GM23338 (cell line): ENCODE measurements around the gene TM2D1. TPM values are rescaled to one million over a fixed set of nuclear protein-coding genes. Genes with fewer than 3 reads are reported as not detected.

Experiments used
- ATAC-seq: fragments of 200-7000 bp; cut with Tn5 transposase; 3 replicates; pipeline ENCODE4 v1.9.1; 2020
- DNase-seq: peaks from one replicate; pipeline ENCODE4 v3.0.0-alpha.2; 2015; ENCODE audit warnings: low spot score
- H2AFZ ChIP-seq: fragments of 200-600 bp; sonication (generic); 2 replicates; pipeline ENCODE4 v1.8.0; 2016; ENCODE audit warnings: antibody characterized with exemption, mild to moderate bottlenecking, moderate library complexity
- H3F3A ChIP-seq: fragments of 200-600 bp; sonication (generic); replicated peaks from 2 replicates; pipeline ENCODE4 v1.8.0; 2017; ENCODE audit warnings: antibody characterized with exemption, mixed run types, low read depth
- H3K27ac ChIP-seq: fragments of 200-600 bp; sonication (generic); 2 replicates; pipeline ENCODE4 v1.6.1; 2016; ENCODE audit warnings: low read depth
- H3K27me3 ChIP-seq: fragments of 200-600 bp; sonication (generic); 2 replicates; pipeline ENCODE4 v1.8.0; 2016; ENCODE audit warnings: mild to moderate bottlenecking, mixed run types, moderate library complexity; ENCODE audit not compliant: insufficient read depth
- H3K36me3 ChIP-seq: fragments of 200-600 bp; sonication (generic); 2 replicates; pipeline ENCODE4 v1.8.0; 2016; ENCODE audit warnings: mild to moderate bottlenecking; ENCODE audit not compliant: insufficient read depth
- H3K4me1 ChIP-seq: fragments of 200-600 bp; sonication (generic); 2 replicates; pipeline ENCODE4 v1.8.0; 2016; ENCODE audit warnings: mild to moderate bottlenecking, moderate library complexity; ENCODE audit not compliant: insufficient read depth
- H3K4me2 ChIP-seq: fragments of 200-600 bp; sonication (generic); 2 replicates; pipeline ENCODE4 v1.7.1; 2017; ENCODE audit warnings: mixed run types
- H3K4me3 ChIP-seq: fragments of 200-600 bp; sonication (generic); 2 replicates; pipeline ENCODE4 v1.6.1; 2016; ENCODE audit warnings: mixed run types
- H3K79me2 ChIP-seq: fragments of 200-600 bp; sonication (generic); replicated peaks from 2 replicates; pipeline ENCODE4 v1.8.0; 2017; ENCODE audit warnings: mild to moderate bottlenecking; ENCODE audit not compliant: insufficient read depth
- H3K9me2 ChIP-seq: fragments of 200-600 bp; sonication (generic); 2 replicates; pipeline ENCODE4 v1.8.0; 2017; ENCODE audit not compliant: insufficient read depth
- H4K20me1 ChIP-seq: fragments of 200-600 bp; sonication (generic); replicated peaks from 2 replicates; pipeline ENCODE4 v1.8.0; 2017; ENCODE audit warnings: mild to moderate bottlenecking; ENCODE audit not compliant: insufficient read depth
- H3K27ac Mint-ChIP-seq: 2 replicates; pipeline ENCODE4 v1.8.0; 2020; ENCODE audit warnings: inconsistent platforms, mild to moderate bottlenecking, moderate library complexity, mixed read lengths
- H3K27me3 Mint-ChIP-seq: 3 replicates; pipeline ENCODE4 v1.8.0; 2022; ENCODE audit warnings: low read depth, mild to moderate bottlenecking, moderate library complexity, mixed read lengths, inconsistent platforms; ENCODE audit not compliant: insufficient read depth, poor library complexity
- H3K36me3 Mint-ChIP-seq: 3 replicates; pipeline ENCODE4 v1.8.0; 2021; ENCODE audit warnings: low read depth, mild to moderate bottlenecking, inconsistent platforms, moderate library complexity, mixed read lengths
- H3K4me1 Mint-ChIP-seq: 3 replicates; pipeline ENCODE4 v1.8.0; 2020; ENCODE audit warnings: mild to moderate bottlenecking, inconsistent platforms, mixed read lengths
- H3K4me3 Mint-ChIP-seq: 3 replicates; pipeline ENCODE4 v1.8.0; 2021; ENCODE audit warnings: moderate library complexity, mild to moderate bottlenecking, inconsistent platforms, mixed read lengths
- H3K9me3 Mint-ChIP-seq: 3 replicates; pipeline ENCODE4 v1.8.0; 2020; ENCODE audit warnings: moderate library complexity, mild to moderate bottlenecking, inconsistent platforms, mixed read lengths
- CREB1 ChIP-seq: fragments of 250-450 bp; sonication (Bioruptor Pico); IDR thresholded peaks from 2 replicates; pipeline ENCODE4 v1.5.0; 2020; ENCODE audit warnings: low read depth, mild to moderate bottlenecking, moderate library complexity
- EZH2 ChIP-seq: fragments of 200-600 bp; sonication (generic); IDR thresholded peaks from one replicate; pipeline ENCODE4 v1.8.0; 2017; ENCODE audit warnings: antibody characterized with exemption, mild to moderate bottlenecking, low read depth; ENCODE audit not compliant: unreplicated experiment
- EZH2phosphoT487 ChIP-seq: fragments of 200-600 bp; sonication (generic); IDR thresholded peaks from one replicate; pipeline ENCODE4 v1.8.1; 2018; ENCODE audit warnings: antibody characterized with exemption; ENCODE audit not compliant: unreplicated experiment
- JUNB ChIP-seq: IDR thresholded peaks from one replicate; pipeline ENCODE4 v1.6.1; 2016; ENCODE audit warnings: antibody characterized with exemption; ENCODE audit not compliant: unreplicated experiment
- NANOG ChIP-seq: IDR thresholded peaks from 2 replicates; pipeline ENCODE4 v1.6.1; 2016; ENCODE audit warnings: antibody characterized with exemption, borderline replicate concordance
- POLR2AphosphoS5 ChIP-seq: IDR thresholded peaks from 2 replicates; pipeline ENCODE4 v1.6.1; 2016; ENCODE audit warnings: antibody characterized with exemption, low read depth
- STAT1 ChIP-seq: IDR thresholded peaks from one replicate; pipeline ENCODE4 v1.6.1; 2016; ENCODE audit warnings: antibody characterized with exemption; ENCODE audit not compliant: unreplicated experiment
- ZNF114 ChIP-seq: fragments of 250-450 bp; sonication (Bioruptor Pico); IDR thresholded peaks from 2 replicates; pipeline ENCODE4 v1.5.0; 2020; ENCODE audit warnings: mild to moderate bottlenecking, moderate library complexity
- ZNF331 ChIP-seq: fragments of 250-450 bp; sonication (Bioruptor Pico); IDR thresholded peaks from 2 replicates; pipeline ENCODE4 v1.5.0; 2020; ENCODE audit warnings: low read depth, mild to moderate bottlenecking, moderate library complexity
- polyA plus RNA-seq: library from polyadenylated mRNA; unstranded; fragments of >200 nt; fragmentation: Nextera tagmentation; extraction: Ambion mirVana; gene quantifications from 2 replicates; pipeline ENCODE4 v1.2.1, GENCODE V29; 2016
- total RNA-seq: library from RNA; depleted of rRNA; stranded (reverse); fragments of >200 nt; shearing (Covaris generic); gene quantifications from 2 replicates; pipeline ENCODE4 v1.2.3, GENCODE V29; 2014
- TF ChIP-seq, protein P1 (sequence below): IDR thresholded peaks from 2 replicates; pipeline ENCODE4 v1.6.1; 2016; ENCODE audit warnings: antibody characterized with exemption
- TF ChIP-seq, protein P2 (sequence below): IDR thresholded peaks from one replicate; pipeline ENCODE4 v1.6.1; 2018; ENCODE audit warnings: antibody characterized with exemption; ENCODE audit not compliant: unreplicated experiment
- TF ChIP-seq, protein P3 (sequence below), 2 experiments: fragments of 200-600 bp in 1 of 2; sonication (generic) in 1 of 2; conservative IDR thresholded peaks; 2 replicates each; pipeline versions ENCODE4 v1.5.1 to v1.6.1; 2016 to 2017; ENCODE audit warnings: antibody characterized with exemption in 2 of 2, low read depth in 2 of 2, mild to moderate bottlenecking in 2 of 2, moderate library complexity in 1 of 2
- TF ChIP-seq, protein P4 (sequence below): fragments of 250-450 bp; sonication (Bioruptor Pico); IDR thresholded peaks from 2 replicates; pipeline ENCODE4 v1.5.0; 2020; ENCODE audit warnings: mild to moderate bottlenecking, moderate library complexity

Gene TM2D1
- total and polyA plus RNA-seq, 2 experiments from 2014 or later: 46.7 to 47.5 TPM

DNA sequence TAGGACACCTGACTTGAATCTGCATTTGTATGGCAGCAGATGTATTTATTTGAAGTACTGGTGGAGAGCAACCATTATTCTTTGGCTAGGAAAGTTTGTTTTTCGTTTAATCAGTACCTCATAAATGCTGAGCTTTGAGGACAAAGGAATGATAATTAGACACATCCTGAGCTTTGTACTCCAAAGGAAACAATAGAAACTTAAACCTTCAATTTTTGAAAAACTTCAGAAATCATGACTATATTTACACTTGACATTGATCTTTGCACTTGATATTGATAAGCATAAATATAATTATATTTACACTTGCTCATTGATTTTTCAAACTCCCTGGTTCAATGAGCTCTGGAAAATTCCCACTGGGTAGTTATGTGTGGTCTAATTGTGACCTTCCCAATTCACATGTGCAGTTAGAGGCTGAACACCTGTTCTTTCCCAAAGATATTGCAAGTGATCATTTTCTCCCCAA, 28.0 kb upstream of the TM2D1 start:
- Mint-ChIP-seq H3K27me3 (peaks cover 2% of the 10 kb centered on the region), H3K4me1 (peaks cover 17% of the 10 kb centered on the region)
- H3K9me2 ChIP-seq: no peaks in the 10 kb centered on the region

More for the DNA sequence above, 28.0 kb upstream of the TM2D1 start:
- Histone ChIP-seq H2AFZ (no peak overlapping the region), H3K4me2 (peak overlapping the region; percentile 6; the same call in 1 of the 2 replicates), H3K79me2 (peaks cover 100% of the 10 kb centered on the region), H3K4me1 (peaks cover 25% of the 10 kb centered on the region), H3K4me3 (no peak overlapping the region), H4K20me1 (peaks cover 7% of the 10 kb centered on the region; the same call in 1 of the 2 replicates), H3F3A (peaks cover 4% of the 10 kb centered on the region; the same call in 1 of the 2 replicates), H3K36me3 (no peaks in the 10 kb centered on the region), H3K27ac (peak overlapping the region; percentile 33; the same call in 1 of the 2 replicates), H3K27me3 (no peaks in the 10 kb centered on the region)
- Mint-ChIP-seq H3K36me3 (no peaks in the 10 kb centered on the region; the same call in 2 of the 3 replicates), H3K4me3 (no peak overlapping the region), H3K27ac (no peak overlapping the region), H3K9me3 (no peaks in the 10 kb centered on the region)
- DNase-seq (no peak), ATAC-seq (no peak)
- TF ChIP-seq, protein P1, sequence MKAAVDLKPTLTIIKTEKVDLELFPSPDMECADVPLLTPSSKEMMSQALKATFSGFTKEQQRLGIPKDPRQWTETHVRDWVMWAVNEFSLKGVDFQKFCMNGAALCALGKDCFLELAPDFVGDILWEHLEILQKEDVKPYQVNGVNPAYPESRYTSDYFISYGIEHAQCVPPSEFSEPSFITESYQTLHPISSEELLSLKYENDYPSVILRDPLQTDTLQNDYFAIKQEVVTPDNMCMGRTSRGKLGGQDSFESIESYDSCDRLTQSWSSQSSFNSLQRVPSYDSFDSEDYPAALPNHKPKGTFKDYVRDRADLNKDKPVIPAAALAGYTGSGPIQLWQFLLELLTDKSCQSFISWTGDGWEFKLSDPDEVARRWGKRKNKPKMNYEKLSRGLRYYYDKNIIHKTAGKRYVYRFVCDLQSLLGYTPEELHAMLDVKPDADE: no peak
- TF ChIP-seq EZH2: no peak
- TF ChIP-seq, protein P2, sequence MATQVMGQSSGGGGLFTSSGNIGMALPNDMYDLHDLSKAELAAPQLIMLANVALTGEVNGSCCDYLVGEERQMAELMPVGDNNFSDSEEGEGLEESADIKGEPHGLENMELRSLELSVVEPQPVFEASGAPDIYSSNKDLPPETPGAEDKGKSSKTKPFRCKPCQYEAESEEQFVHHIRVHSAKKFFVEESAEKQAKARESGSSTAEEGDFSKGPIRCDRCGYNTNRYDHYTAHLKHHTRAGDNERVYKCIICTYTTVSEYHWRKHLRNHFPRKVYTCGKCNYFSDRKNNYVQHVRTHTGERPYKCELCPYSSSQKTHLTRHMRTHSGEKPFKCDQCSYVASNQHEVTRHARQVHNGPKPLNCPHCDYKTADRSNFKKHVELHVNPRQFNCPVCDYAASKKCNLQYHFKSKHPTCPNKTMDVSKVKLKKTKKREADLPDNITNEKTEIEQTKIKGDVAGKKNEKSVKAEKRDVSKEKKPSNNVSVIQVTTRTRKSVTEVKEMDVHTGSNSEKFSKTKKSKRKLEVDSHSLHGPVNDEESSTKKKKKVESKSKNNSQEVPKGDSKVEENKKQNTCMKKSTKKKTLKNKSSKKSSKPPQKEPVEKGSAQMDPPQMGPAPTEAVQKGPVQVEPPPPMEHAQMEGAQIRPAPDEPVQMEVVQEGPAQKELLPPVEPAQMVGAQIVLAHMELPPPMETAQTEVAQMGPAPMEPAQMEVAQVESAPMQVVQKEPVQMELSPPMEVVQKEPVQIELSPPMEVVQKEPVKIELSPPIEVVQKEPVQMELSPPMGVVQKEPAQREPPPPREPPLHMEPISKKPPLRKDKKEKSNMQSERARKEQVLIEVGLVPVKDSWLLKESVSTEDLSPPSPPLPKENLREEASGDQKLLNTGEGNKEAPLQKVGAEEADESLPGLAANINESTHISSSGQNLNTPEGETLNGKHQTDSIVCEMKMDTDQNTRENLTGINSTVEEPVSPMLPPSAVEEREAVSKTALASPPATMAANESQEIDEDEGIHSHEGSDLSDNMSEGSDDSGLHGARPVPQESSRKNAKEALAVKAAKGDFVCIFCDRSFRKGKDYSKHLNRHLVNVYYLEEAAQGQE: no peak
- TF ChIP-seq, protein P3, sequence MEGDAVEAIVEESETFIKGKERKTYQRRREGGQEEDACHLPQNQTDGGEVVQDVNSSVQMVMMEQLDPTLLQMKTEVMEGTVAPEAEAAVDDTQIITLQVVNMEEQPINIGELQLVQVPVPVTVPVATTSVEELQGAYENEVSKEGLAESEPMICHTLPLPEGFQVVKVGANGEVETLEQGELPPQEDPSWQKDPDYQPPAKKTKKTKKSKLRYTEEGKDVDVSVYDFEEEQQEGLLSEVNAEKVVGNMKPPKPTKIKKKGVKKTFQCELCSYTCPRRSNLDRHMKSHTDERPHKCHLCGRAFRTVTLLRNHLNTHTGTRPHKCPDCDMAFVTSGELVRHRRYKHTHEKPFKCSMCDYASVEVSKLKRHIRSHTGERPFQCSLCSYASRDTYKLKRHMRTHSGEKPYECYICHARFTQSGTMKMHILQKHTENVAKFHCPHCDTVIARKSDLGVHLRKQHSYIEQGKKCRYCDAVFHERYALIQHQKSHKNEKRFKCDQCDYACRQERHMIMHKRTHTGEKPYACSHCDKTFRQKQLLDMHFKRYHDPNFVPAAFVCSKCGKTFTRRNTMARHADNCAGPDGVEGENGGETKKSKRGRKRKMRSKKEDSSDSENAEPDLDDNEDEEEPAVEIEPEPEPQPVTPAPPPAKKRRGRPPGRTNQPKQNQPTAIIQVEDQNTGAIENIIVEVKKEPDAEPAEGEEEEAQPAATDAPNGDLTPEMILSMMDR (conservative IDR thresholded peaks at IDR 0.05; ENCODE audit: low read depth in 2 of 2): no peak
- TF ChIP-seq STAT1: no peak
- no peak for TF ChIP-seq ZNF114 (CRISPR knock-in tag)
- no peak for TF ChIP-seq POLR2AphosphoS5
- no peak for TF ChIP-seq NANOG
- TF ChIP-seq ZNF331 (CRISPR knock-in tag): no peak
- no peak for TF ChIP-seq EZH2phosphoT487
- TF ChIP-seq CREB1 (CRISPR knock-in tag): no peak
- TF ChIP-seq, protein P4, sequence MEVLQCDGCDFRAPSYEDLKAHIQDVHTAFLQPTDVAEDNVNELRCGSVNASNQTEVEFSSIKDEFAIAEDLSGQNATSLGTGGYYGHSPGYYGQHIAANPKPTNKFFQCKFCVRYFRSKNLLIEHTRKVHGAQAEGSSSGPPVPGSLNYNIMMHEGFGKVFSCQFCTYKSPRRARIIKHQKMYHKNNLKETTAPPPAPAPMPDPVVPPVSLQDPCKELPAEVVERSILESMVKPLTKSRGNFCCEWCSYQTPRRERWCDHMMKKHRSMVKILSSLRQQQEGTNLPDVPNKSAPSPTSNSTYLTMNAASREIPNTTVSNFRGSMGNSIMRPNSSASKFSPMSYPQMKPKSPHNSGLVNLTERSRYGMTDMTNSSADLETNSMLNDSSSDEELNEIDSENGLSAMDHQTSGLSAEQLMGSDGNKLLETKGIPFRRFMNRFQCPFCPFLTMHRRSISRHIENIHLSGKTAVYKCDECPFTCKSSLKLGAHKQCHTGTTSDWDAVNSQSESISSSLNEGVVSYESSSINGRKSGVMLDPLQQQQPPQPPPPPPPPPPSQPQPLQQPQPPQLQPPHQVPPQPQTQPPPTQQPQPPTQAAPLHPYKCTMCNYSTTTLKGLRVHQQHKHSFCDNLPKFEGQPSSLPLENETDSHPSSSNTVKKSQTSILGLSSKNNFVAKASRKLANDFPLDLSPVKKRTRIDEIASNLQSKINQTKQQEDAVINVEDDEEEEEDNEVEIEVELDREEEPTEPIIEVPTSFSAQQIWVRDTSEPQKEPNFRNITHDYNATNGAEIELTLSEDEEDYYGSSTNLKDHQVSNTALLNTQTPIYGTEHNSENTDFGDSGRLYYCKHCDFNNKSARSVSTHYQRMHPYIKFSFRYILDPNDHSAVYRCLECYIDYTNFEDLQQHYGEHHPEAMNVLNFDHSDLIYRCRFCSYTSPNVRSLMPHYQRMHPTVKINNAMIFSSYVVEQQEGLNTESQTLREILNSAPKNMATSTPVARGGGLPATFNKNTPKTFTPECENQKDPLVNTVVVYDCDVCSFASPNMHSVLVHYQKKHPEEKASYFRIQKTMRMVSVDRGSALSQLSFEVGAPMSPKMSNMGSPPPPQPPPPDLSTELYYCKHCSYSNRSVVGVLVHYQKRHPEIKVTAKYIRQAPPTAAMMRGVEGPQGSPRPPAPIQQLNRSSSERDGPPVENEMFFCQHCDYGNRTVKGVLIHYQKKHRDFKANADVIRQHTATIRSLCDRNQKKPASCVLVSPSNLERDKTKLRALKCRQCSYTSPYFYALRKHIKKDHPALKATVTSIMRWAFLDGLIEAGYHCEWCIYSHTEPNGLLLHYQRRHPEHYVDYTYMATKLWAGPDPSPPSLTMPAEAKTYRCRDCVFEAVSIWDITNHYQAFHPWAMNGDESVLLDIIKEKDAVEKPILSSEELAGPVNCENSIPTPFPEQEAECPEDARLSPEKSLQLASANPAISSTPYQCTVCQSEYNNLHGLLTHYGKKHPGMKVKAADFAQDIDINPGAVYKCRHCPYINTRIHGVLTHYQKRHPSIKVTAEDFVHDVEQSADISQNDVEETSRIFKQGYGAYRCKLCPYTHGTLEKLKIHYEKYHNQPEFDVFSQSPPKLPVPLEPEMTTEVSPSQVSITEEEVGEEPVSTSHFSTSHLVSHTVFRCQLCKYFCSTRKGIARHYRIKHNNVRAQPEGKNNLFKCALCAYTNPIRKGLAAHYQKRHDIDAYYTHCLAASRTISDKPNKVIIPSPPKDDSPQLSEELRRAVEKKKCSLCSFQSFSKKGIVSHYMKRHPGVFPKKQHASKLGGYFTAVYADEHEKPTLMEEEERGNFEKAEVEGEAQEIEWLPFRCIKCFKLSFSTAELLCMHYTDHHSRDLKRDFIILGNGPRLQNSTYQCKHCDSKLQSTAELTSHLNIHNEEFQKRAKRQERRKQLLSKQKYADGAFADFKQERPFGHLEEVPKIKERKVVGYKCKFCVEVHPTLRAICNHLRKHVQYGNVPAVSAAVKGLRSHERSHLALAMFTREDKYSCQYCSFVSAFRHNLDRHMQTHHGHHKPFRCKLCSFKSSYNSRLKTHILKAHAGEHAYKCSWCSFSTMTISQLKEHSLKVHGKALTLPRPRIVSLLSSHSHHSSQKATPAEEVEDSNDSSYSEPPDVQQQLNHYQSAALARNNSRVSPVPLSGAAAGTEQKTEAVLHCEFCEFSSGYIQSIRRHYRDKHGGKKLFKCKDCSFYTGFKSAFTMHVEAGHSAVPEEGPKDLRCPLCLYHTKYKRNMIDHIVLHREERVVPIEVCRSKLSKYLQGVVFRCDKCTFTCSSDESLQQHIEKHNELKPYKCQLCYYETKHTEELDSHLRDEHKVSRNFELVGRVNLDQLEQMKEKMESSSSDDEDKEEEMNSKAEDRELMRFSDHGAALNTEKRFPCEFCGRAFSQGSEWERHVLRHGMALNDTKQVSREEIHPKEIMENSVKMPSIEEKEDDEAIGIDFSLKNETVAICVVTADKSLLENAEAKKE: no peak
- TF ChIP-seq JUNB: no peak
